SHP77 (cell line): ENCODE data around the gene STK35.

ENCODE experiments used
- DNase-seq, 2 experiments: peaks; one replicate each; lab custom pipeline; 2025; lab: John Stamatoyannopoulos, UW

STK35 gene

GRCh38 chr20:2133318-2134183 is 31.9 kb downstream of the STK35 start:
- DNase-seq: no peak

- no peak for DNase-seq
Observed at GRCh38 chr20:2135013-2135412, 33.4 kb downstream of the STK35 start.

GRCh38 chr20:2136275-2136674 is 34.6 kb downstream of the STK35 start:
- peak; percentile 51 to 70 for DNase-seq

GRCh38 chr20:2137552-2138201 is 36.0 kb downstream of the STK35 start:
- no peak for DNase-seq

GRCh38 chr20:2138396-2138795 is 36.8 kb downstream of the STK35 start:
- DNase-seq: no peak

GRCh38 chr20:2139250-2139649 is 37.6 kb downstream of the STK35 start:
- DNase-seq: no peak

- DNase-seq: no peak
Observed at GRCh38 chr20:2139736-2140135, 38.1 kb downstream of the STK35 start.

- DNase-seq: no peak
Observed at GRCh38 chr20:2140561-2140960, 38.9 kb downstream of the STK35 start.

- DNase-seq: no peak
Observed at GRCh38 chr20:2141600-2142575, 40.3 kb downstream of the STK35 start.

GRCh38 chr20:2142649-2143048 is 41.0 kb downstream of the STK35 start:
- no peak for DNase-seq

- DNase-seq: no peak
Observed at GRCh38 chr20:2143594-2143993, 42.0 kb downstream of the STK35 start.

- no peak for DNase-seq
Observed at GRCh38 chr20:2144850-2145249, 43.2 kb downstream of the STK35 start.

- DNase-seq: no peak
Observed at GRCh38 chr20:2145376-2145775, 43.7 kb downstream of the STK35 start.

GRCh38 chr20:2146080-2146867 is 44.6 kb downstream of the STK35 start:
- DNase-seq: no peak

GRCh38 chr20:2149507-2149906 is 47.9 kb downstream of the STK35 start:
- DNase-seq: no peak

GRCh38 chr20:2150660-2151059 is 49.0 kb downstream of the STK35 start:
- DNase-seq: no peak

- peak in 1 of 2 experiments; percentile 1 for DNase-seq
Observed at GRCh38 chr20:2151858-2152281, 50.2 kb downstream of the STK35 start.

- DNase-seq: no peak
Observed at GRCh38 chr20:2152317-2152716, 50.7 kb downstream of the STK35 start.

- DNase-seq: no peak
Observed at GRCh38 chr20:2153326-2153725, 51.7 kb downstream of the STK35 start.

GRCh38 chr20:2156224-2156623 is 54.6 kb downstream of the STK35 start:
- DNase-seq: no peak
